ENCODE data around the gene DYSF.

- TF ChIP-seq CTCF (IDR thresholded peaks at IDR 0.05; ENCODE audit: extremely low read depth in 1 of 2, insufficient read depth in 1 of 2, low read depth in 1 of 2, low read length in 2 of 2) (no peak), JUN (IDR thresholded peaks at IDR 0.05; ENCODE audit: borderline replicate concordance, insufficient read depth, insufficient read length, low read depth) (no peak), GATA2 (IDR thresholded peaks at IDR 0.05; ENCODE audit: insufficient read depth, insufficient read length, low read depth, low read length) (no peak), EZH2 (IDR thresholded peaks at IDR 0.05; ENCODE audit: borderline replicate concordance, low read depth, low read length, severe bottlenecking) (no peak), POLR2A (IDR thresholded peaks at IDR 0.05; ENCODE audit: low read depth, low read length) (no peak), POLR2AphosphoS5 (IDR thresholded peaks at IDR 0.05; ENCODE audit: insufficient read depth, low read depth, low read length) (no peak)
These were observed 217.1 kb downstream of the DYSF start for GRCh38 chr2:71670430-71670795.

All from endothelial cell of umbilical vein (primary cell).